Stimulated activated naive CD8-positive, alpha-beta T cell treated with anti-CD3 and anti-CD28 coated beads, Interleukin-15, Interleukin-2, amounts not matched to agents 100 ng/mL and 50 ng/mL, for 24 hours (primary cell): ENCODE results near the gene ZNF253.
"Not testable (repeated sequence)": the region's sequence is repeated elsewhere in the genome, so short reads cannot be mapped to it uniquely, and the experiment has no call there.

Source experiments
- H3K27ac Mint-ChIP-seq: one replicate; pipeline ENCODE4 v1.8.0; 2021; ENCODE audit warnings: mild to moderate bottlenecking, mixed read lengths
- H3K27me3 Mint-ChIP-seq: one replicate; pipeline ENCODE4 v1.8.0; 2021; ENCODE audit warnings: mixed read lengths
- H3K36me3 Mint-ChIP-seq: one replicate; pipeline ENCODE4 v1.8.0; 2021; ENCODE audit warnings: low read depth, mixed read lengths
- H3K4me1 Mint-ChIP-seq: one replicate; pipeline ENCODE4 v1.8.0; 2021; ENCODE audit warnings: low read depth, mixed read lengths
- H3K4me3 Mint-ChIP-seq: one replicate; pipeline ENCODE4 v1.8.0; 2021; ENCODE audit warnings: mild to moderate bottlenecking, mixed read lengths
- H3K9me3 Mint-ChIP-seq: one replicate; pipeline ENCODE4 v1.8.0; 2021; ENCODE audit warnings: mixed read lengths

Gene ZNF253

DNA sequence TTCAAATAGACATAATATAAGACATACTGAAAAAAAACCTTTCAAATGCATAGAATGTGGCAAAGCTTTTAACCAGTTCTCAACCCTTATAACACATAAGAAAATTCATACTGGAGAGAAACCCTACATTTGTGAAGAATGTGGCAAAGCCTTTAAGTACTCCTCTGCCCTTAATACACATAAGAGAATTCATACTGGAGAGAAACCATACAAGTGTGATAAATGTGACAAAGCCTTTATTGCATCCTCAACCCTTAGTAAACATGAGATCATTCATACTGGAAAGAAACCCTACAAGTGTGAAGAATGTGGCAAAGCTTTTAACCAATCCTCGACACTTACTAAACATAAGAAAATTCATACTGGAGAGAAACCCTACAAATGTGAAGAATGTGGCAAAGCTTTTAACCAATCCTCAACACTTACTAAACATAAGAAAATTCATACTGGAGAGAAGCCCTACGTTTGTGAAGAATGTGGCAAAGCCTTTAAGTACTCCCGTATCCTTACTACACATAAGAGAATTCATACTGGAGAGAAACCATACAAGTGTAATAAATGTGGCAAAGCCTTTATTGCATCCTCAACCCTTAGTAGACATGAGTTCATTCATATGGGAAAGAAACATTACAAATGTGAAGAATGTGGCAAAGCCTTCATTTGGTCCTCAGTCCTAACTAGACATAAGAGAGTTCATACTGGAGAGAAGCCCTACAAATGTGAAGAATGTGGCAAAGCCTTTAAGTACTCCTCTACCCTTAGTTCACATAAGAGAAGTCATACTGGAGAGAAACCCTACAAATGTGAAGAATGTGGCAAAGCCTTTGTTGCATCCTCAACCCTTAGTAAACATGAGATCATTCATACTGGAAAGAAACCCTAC lies 68.0 kb downstream of the ZNF253 start:
- H3K4me3 Mint-ChIP-seq, H3K27me3 Mint-ChIP-seq, H3K4me1 Mint-ChIP-seq, H3K27ac Mint-ChIP-seq: not testable (repeated sequence)
- peaks cover 62% of the 10 kb centered on the region for H3K36me3 Mint-ChIP-seq
- H3K9me3 Mint-ChIP-seq, result peaks cover 37% of the 10 kb centered on the region

- no peaks in the 10 kb centered on the region for H3K4me1 Mint-ChIP-seq
- no peaks in the 10 kb centered on the region for H3K27me3 Mint-ChIP-seq
- H3K9me3 Mint-ChIP-seq, result peaks cover 47% of the 10 kb centered on the region
- no peak overlapping the region for H3K4me3 Mint-ChIP-seq
- H3K36me3 Mint-ChIP-seq, result peaks cover 34% of the 10 kb centered on the region
- no peak overlapping the region for H3K27ac Mint-ChIP-seq
Measured at GRCh38 chr19:19937403-19937802, 71.7 kb downstream of the ZNF253 start.

GRCh38 chr19:19938449-19938848 lies 72.8 kb downstream of the ZNF253 start:
- H3K36me3 Mint-ChIP-seq, result peaks cover 24% of the 10 kb centered on the region
- H3K4me3 Mint-ChIP-seq, result no peak overlapping the region
- no peak overlapping the region for H3K27ac Mint-ChIP-seq
- no peaks in the 10 kb centered on the region for H3K27me3 Mint-ChIP-seq
- no peaks in the 10 kb centered on the region for H3K4me1 Mint-ChIP-seq
- peaks cover 44% of the 10 kb centered on the region for H3K9me3 Mint-ChIP-seq

DNA sequence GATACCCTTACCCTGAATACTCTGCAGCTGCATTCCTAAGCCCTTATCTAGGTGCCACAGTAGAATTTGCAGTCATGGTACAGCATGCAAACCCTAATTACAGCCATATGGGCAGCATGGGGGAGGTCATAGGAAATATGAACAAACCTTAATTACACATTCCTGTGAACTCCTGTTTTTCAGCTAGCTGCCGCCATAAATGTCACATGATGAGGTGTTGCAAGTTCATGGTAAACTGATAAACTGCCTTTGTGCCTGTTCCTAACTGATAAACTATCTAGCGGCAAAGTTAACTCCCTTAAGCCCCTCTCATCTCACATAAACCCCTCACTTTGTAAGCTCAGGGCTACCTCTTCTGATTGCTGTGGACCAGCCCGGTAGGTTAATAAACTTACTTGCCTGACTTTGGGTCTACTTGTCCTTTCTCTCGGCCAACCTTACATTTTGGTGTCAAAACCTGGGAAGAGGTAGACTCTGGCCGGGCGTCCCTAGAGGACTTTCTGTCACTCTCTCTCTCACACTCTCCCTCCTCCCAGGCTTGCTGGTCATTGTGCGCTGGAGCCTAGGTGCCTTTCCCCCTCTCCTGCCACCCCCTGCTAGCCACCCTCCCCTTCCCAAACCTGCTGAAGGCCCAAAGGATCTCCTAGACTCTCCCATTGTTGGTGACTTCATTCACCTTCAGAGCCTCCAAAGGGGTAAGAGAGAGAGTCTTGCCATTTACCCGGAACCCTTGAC lies 78.3 kb downstream of the ZNF253 start:
- Mint-ChIP-seq H3K9me3 (peaks cover 36% of the 10 kb centered on the region), H3K27me3 (peaks cover 6% of the 10 kb centered on the region), H3K4me3 (no peak overlapping the region), H3K36me3 (no peaks in the 10 kb centered on the region), H3K27ac (no peak overlapping the region), H3K4me1 (no peaks in the 10 kb centered on the region)
